ENCODE results near the gene CARMIL1. TPM values are rescaled to one million over a fixed set of nuclear protein-coding genes. Genes with fewer than 3 reads are reported as not detected.

CARMIL1 gene
- total RNA-seq, 1 experiment from 2014 or later, result 23.6 TPM

- WGBS (ENCODE audit: extremely low coverage, insufficient read length, low lambda C conversion rate), result no CpG with 5 or more reads among the region's 2 CpGs
- H3K27ac Mint-ChIP-seq, result peak overlapping the region in 1 of 3 experiments; percentile 60; a peak in 1 of 7 replicates
Measured at GRCh38 chr6:25403150-25403549, 124.0 kb downstream of the CARMIL1 start.

More at GRCh38 chr6:25403150-25403549, 124.0 kb downstream of the CARMIL1 start:
- H3K79me1 ChIP-seq (ENCODE audit: insufficient read depth, low read depth, low read length, poor library complexity, severe bottlenecking), result peaks cover 3% of the 10 kb centered on the region
- H2BK15ac ChIP-seq (ENCODE audit: low read depth, low read length), result no peak overlapping the region
- H3K14ac ChIP-seq (ENCODE audit: insufficient read depth, low read length), result no peak overlapping the region
- H2BK12ac ChIP-seq (ENCODE audit: insufficient read length, low read depth, low read length), result no peak overlapping the region
- H4K5ac ChIP-seq (ENCODE audit: insufficient read length, low read depth, low read length), result no peak overlapping the region
- no peak overlapping the region for H3T11ph ChIP-seq (ENCODE audit: low read length)
- no peak overlapping the region for H4K91ac ChIP-seq (ENCODE audit: insufficient read length, low read depth, low read length)
- no peak overlapping the region for H3K27ac ChIP-seq (ENCODE audit: insufficient read length, low read depth, low read length)
- Mint-ChIP-seq H3K9me3 (no peaks in the 10 kb centered on the region), H3K27me3 (ENCODE audit: low read depth) (no peaks in the 10 kb centered on the region), H3K4me1 (peaks cover 29 to 37% of the 10 kb centered on the region in 2 experiments), H3K4me3 (no peak overlapping the region), H3K36me3 (ENCODE audit: insufficient read depth in 1 of 3, low read depth in 3 of 3) (no peaks in the 10 kb centered on the region)
- H3K27me3 ChIP-seq (ENCODE audit: insufficient read depth, low read length), result no peaks in the 10 kb centered on the region
- no peak for DNase-seq
- no peak overlapping the region for H3K56ac ChIP-seq (ENCODE audit: insufficient read length, low read depth, low read length)
- H3K4me2 ChIP-seq (ENCODE audit: insufficient read depth, insufficient read length, low read length), result no peak overlapping the region
- H2BK20ac ChIP-seq (ENCODE audit: low read depth, low read length, poor library complexity, severe bottlenecking), result no peak overlapping the region
- no peak overlapping the region for H3K9ac ChIP-seq (ENCODE audit: extremely low read depth, insufficient read length, low read length)
- peaks cover 2% of the 10 kb centered on the region; the same call in 1 of the 2 replicates for H3K79me2 ChIP-seq (ENCODE audit: insufficient read depth, low read length)
- H4K20me1 ChIP-seq (ENCODE audit: control insufficient read depth, insufficient read depth, insufficient read length), result no peaks in the 10 kb centered on the region
- no peak overlapping the region for H3K4ac ChIP-seq (ENCODE audit: low read depth, low read length)
- no peak overlapping the region for H2BK120ac ChIP-seq (ENCODE audit: low read depth, low read length, poor library complexity, severe bottlenecking)
- no peak overlapping the region for H3K18ac ChIP-seq (ENCODE audit: insufficient read length, low read depth, low read length)
- no peak overlapping the region for H3K23ac ChIP-seq (ENCODE audit: insufficient read length, low read depth, low read length)
- H2BK5ac ChIP-seq (ENCODE audit: insufficient read length, low read length), result no peak overlapping the region
- H3K4me1 ChIP-seq (ENCODE audit: insufficient read depth, low read length), result peaks cover 14% of the 10 kb centered on the region
- H4K8ac ChIP-seq (replicated peaks; ENCODE audit: insufficient read length, low read depth, low read length), result no peak overlapping the region
- no peaks in the 10 kb centered on the region for H3K23me2 ChIP-seq (ENCODE audit: insufficient read length, low read depth, low read length, poor library complexity, severe bottlenecking)
- H2AK5ac ChIP-seq (ENCODE audit: insufficient read length, low read length), result no peak overlapping the region
- no peaks in the 10 kb centered on the region for H3K9me3 ChIP-seq (ENCODE audit: control insufficient read depth, low read depth, low read length)
- H2AFZ ChIP-seq (ENCODE audit: low read length), result no peak overlapping the region
- TF ChIP-seq CTCF (conservative IDR thresholded peaks at IDR 0.05), result no peak

Measured in H9 (cell line).